A549 (cell line): Measurements from ENCODE around the gene KIAA1671.

Source experiments
- CEBPB ChIP-seq, 2 experiments: fragments of >200 bp in 1 of 2; sonication (Bioruptor Twin) in 1 of 2; formaldehyde crosslinking in 1 of 2; IDR thresholded peaks; 2 replicates each; pipeline ENCODE4 v1.6.1; 2012 to 2016
- CTCF ChIP-seq: fragments of >200 bp; sonication (Bioruptor Twin); formaldehyde crosslinking; IDR thresholded peaks from 3 replicates; pipeline ENCODE4 v1.5.1; 2016
- EP300 ChIP-seq, 2 experiments: fragments of >200 bp; sonication (Bioruptor Twin); formaldehyde crosslinking; IDR thresholded peaks; 2 replicates in 1 of 2; 3 replicates in 1 of 2; pipeline ENCODE4 v1.6.1; 2016 to 2017
- HDAC2 ChIP-seq: fragments of 200-600 bp; sonication (generic); IDR thresholded peaks from 2 replicates; pipeline ENCODE4 v1.6.1; 2016
- JUNB ChIP-seq: fragments of >200 bp; sonication (Bioruptor Twin); formaldehyde crosslinking; IDR thresholded peaks from 2 replicates; pipeline ENCODE4 v1.6.1; 2016
- MYC ChIP-seq: IDR thresholded peaks from 2 replicates; pipeline ENCODE4 v1.6.1; 2012; ENCODE audit warnings: mild to moderate bottlenecking, inconsistent platforms, low read length, improper control_type of control experiment, borderline replicate concordance
- NR3C1 ChIP-seq: fragments of >200 bp; sonication (Bioruptor Twin); formaldehyde crosslinking; IDR thresholded peaks from 3 replicates; pipeline ENCODE4 v1.6.1; 2017
- RAD21 ChIP-seq, 2 experiments: fragments of >200 bp in 1 of 2; sonication (Bioruptor Twin) in 1 of 2; formaldehyde crosslinking in 1 of 2; IDR thresholded peaks in 1 of 2; conservative IDR thresholded peaks in 1 of 2; 2 replicates in 1 of 2; 3 replicates in 1 of 2; pipeline ENCODE4 v1.6.1; 2012 to 2018; ENCODE audit warnings: inconsistent platforms in 1 of 2
- RFX5 ChIP-seq: fragments of 450-650 bp; IDR thresholded peaks from 2 replicates; pipeline ENCODE4 v1.7.1; 2014; ENCODE audit warnings: antibody characterized with exemption, mild to moderate bottlenecking, moderate library complexity

DNA sequence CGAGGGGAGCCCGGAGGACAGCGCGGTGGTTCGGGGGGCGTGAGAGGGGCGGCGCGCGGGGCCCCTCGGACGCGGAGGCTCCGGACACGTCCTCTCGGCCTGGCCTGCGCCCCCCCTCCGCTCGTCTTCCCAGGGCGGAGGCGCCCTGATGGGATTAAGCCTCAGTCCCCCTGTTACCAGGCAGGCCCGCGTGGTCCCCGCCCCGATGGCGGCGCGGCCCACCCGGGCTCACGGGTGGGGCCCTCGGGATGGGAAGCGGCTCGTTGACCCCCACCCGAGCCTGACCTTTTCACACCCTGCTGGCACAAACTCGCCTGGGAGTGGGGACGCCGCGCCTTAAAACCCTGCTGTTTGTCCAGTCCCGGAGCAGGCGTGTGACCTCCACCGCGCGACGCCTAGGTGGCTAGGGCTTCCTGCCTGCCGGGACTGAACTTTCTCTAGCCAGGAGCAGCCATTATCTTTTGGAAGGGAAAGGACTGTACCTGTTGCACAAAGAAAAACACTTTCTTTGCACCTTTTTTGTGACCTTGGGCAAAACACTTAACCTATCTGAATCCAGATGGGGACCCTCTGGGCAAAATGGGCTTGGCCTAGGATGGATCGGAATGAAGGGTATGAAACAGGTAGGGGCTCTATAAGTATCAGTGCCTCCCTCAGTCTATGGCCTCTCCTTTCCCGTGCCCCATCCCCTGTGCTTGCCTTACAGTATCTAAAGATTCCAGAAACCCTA lies 1.0 kb downstream of the KIAA1671 start:
- no peak for TF ChIP-seq CTCF
- no peak for TF ChIP-seq HDAC2
- TF ChIP-seq MYC = no peak
- no peak for TF ChIP-seq JUNB
- no peak for TF ChIP-seq EP300 (IDR thresholded peaks at IDR 0.05)
- TF ChIP-seq NR3C1 = no peak
- TF ChIP-seq RFX5 = no peak
- TF ChIP-seq CEBPB (IDR thresholded peaks at IDR 0.05) = no peak
- no peak for TF ChIP-seq RAD21 (conservative IDR thresholded peaks at IDR 0.05 in 1 of 2, IDR thresholded peaks at IDR 0.05 in 1 of 2)
